CD14-positive monocyte (primary cell): Measurements from ENCODE around the gene GTF3C2. TPM values are rescaled to one million over a fixed set of nuclear protein-coding genes. Genes with fewer than 3 reads are reported as not detected.

Source experiments
- DNase-seq, 3 donors: peaks; one replicate each; pipeline ENCODE4 v3.0.0-alpha.2; 2011 to 2022
- H2AFZ ChIP-seq: 2 replicates; pipeline ENCODE4 v1.6.0; 2012; ENCODE audit warnings: mild to moderate bottlenecking, low read depth, low read length, inconsistent platforms; ENCODE audit not compliant: insufficient read depth, poor library complexity, severe bottlenecking
- H3K27ac ChIP-seq, 2 donors: 1 replicate in 1 of 2; 2 replicates in 1 of 2; pipeline ENCODE4 v1.5.1; 2012 to 2013; ENCODE audit warnings: low read length in 2 of 2, control low read depth in 1 of 2, inconsistent platforms in 1 of 2, low read depth in 1 of 2, mild to moderate bottlenecking in 1 of 2
- H3K27me3 ChIP-seq, 2 donors: one replicate each; pipeline versions ENCODE4 v1.6.0 to v1.6.1; 2011 to 2013; ENCODE audit warnings: low read length in 2 of 2; ENCODE audit not compliant: control insufficient read depth in 2 of 2, insufficient read depth in 2 of 2
- H3K36me3 ChIP-seq, 2 donors: replicated peaks in 1 of 2; 1 replicate in 1 of 2; 2 replicates in 1 of 2; pipeline versions ENCODE4 v1.5.1 to v1.6.1; 2012 to 2013; ENCODE audit warnings: low read length in 2 of 2, control low read depth in 1 of 2, inconsistent platforms in 1 of 2, mild to moderate bottlenecking in 1 of 2; ENCODE audit not compliant: insufficient read depth in 2 of 2, control insufficient read depth in 1 of 2
- H3K4me1 ChIP-seq, 2 donors: 1 replicate in 1 of 2; 2 replicates in 1 of 2; pipeline versions ENCODE4 v1.5.1 to v1.6.1; 2012 to 2013; ENCODE audit warnings: low read length in 2 of 2, control low read depth in 1 of 2, inconsistent platforms in 1 of 2, mild to moderate bottlenecking in 1 of 2, moderate library complexity in 1 of 2; ENCODE audit not compliant: insufficient read depth in 2 of 2, control insufficient read depth in 1 of 2
- H3K4me2 ChIP-seq: replicated peaks from 2 replicates; pipeline ENCODE3; 2012; ENCODE audit warnings: low read length, moderate library complexity, mild to moderate bottlenecking; ENCODE audit not compliant: poor library complexity, severe bottlenecking; ENCODE audit errors: extremely low read depth
- H3K4me3 ChIP-seq, 3 experiments: fragments of 200-600 bp in 1 of 3; sonication (generic) in 1 of 3; replicated peaks in 1 of 3; 1 replicate in 2 of 3; 2 replicates in 1 of 3; pipeline ENCODE4 v1.5.1; 2011 to 2013; ENCODE audit warnings: low read length in 3 of 3, mild to moderate bottlenecking in 3 of 3, control low read depth in 2 of 3, low read depth in 2 of 3, inconsistent platforms in 1 of 3, moderate library complexity in 1 of 3
- H3K79me2 ChIP-seq: 2 replicates; pipeline ENCODE4 v1.6.0; 2012; ENCODE audit warnings: mild to moderate bottlenecking, control low read depth, inconsistent platforms, low read length, moderate library complexity; ENCODE audit not compliant: insufficient read depth
- H3K9ac ChIP-seq: 2 replicates; pipeline ENCODE4 v1.6.0; 2017; ENCODE audit warnings: low read length, mild to moderate bottlenecking; ENCODE audit not compliant: insufficient read depth, poor library complexity, severe bottlenecking
- H3K9me3 ChIP-seq, 2 donors: replicated peaks in 1 of 2; 1 replicate in 1 of 2; 2 replicates in 1 of 2; pipeline versions ENCODE4 v1.5.1 to v1.6.1; 2012 to 2013; ENCODE audit warnings: low read length in 2 of 2, control low read depth in 1 of 2; ENCODE audit not compliant: control insufficient read depth in 1 of 2, insufficient read depth in 1 of 2
- H4K20me1 ChIP-seq: 2 replicates; pipeline ENCODE4 v1.6.0; 2012; ENCODE audit warnings: mild to moderate bottlenecking, low read length, control low read depth, moderate library complexity; ENCODE audit not compliant: insufficient read depth
- H3K27ac Mint-ChIP-seq, 7 donors: one replicate each; pipeline ENCODE4 v1.8.0; 2020; ENCODE audit warnings: mild to moderate bottlenecking in 7 of 7, mixed read lengths in 7 of 7, moderate library complexity in 6 of 7, inconsistent platforms in 2 of 7
- H3K27me3 Mint-ChIP-seq, 3 donors: one replicate each; pipeline ENCODE4 v1.8.0; 2021 to 2022; ENCODE audit warnings: low read depth in 3 of 3, mild to moderate bottlenecking in 3 of 3, mixed read lengths in 3 of 3, moderate library complexity in 3 of 3, inconsistent platforms in 1 of 3
- H3K36me3 Mint-ChIP-seq, 2 donors: one replicate each; pipeline ENCODE4 v1.8.0; 2020; ENCODE audit warnings: mixed read lengths in 2 of 2, inconsistent platforms in 1 of 2, mild to moderate bottlenecking in 1 of 2
- H3K4me1 Mint-ChIP-seq: one replicate; pipeline ENCODE4 v1.8.0; 2020; ENCODE audit warnings: mild to moderate bottlenecking, mixed read lengths
- H3K4me3 Mint-ChIP-seq, 2 donors: one replicate each; pipeline ENCODE4 v1.8.0; 2020; ENCODE audit warnings: mild to moderate bottlenecking in 2 of 2, mixed read lengths in 2 of 2, moderate library complexity in 1 of 2
- H3K9me3 Mint-ChIP-seq, 7 donors: one replicate each; pipeline ENCODE4 v1.8.0; 2020 to 2022; ENCODE audit warnings: mixed read lengths in 7 of 7, mild to moderate bottlenecking in 6 of 7, moderate library complexity in 6 of 7, inconsistent platforms in 2 of 7
- CTCF ChIP-seq: fragments of 200-600 bp; IDR thresholded peaks from one replicate; pipeline ENCODE4 v1.8.0; 2022; ENCODE audit warnings: antibody characterized with exemption, mild to moderate bottlenecking
- WGBS: methylation state at CpG from one replicate; pipeline ENCODE4 v1.1.5; 2013; ENCODE audit warnings: missing lambda C conversion rate; ENCODE audit not compliant: insufficient coverage; 5-methylcytosine and 5-hydroxymethylcytosine counted together
- intact Hi-C, 2 donors: fragments of 100-400 bp; cut with micrococcal nuclease; formaldehyde crosslinking; loops; one replicate each; pipeline versions ENCODE4 v1.15.0 to v1.15.1; 2023
- polyA plus RNA-seq, 3 donors: library from polyadenylated mRNA; depleted of rRNA in 1 of 3; unstranded in 2 of 3; stranded (reverse) in 1 of 3; fragments of 300-500 nt in 2 of 3; fragments of >200 nt in 1 of 3; fragmentation: Illumina TruSeq in 2 of 3; gene quantifications; 1 replicate in 2 of 3; 2 replicates in 1 of 3; pipeline ENCODE4 v1.2.3, GENCODE V29; 2012 to 2021

The GTF3C2 gene
- polyA plus RNA-seq, 3 donors, result 34.4 to 70.8 (median 41.7) TPM

GRCh38 chr2:27314709-27315108 is 41.9 kb downstream of the GTF3C2 start:
- DNase-seq, result no peak
- Mint-ChIP-seq H3K9me3 (no peaks in the 10 kb centered on the region), H3K27ac (no peak overlapping the region), H3K4me3 (no peak overlapping the region), H3K27me3 (peaks cover 0 to 4% (median 1%) of the 10 kb centered on the region in 3 donors), H3K4me1 (peaks cover 3% of the 10 kb centered on the region), H3K36me3 (peaks cover 33 to 52% of the 10 kb centered on the region in 2 donors)
- Histone ChIP-seq H3K4me3 (no peak overlapping the region), H3K27me3 (no peaks in the 10 kb centered on the region), H3K4me2 (no peak overlapping the region), H3K27ac (no peak overlapping the region), H3K9me3 (no peaks in the 10 kb centered on the region), H4K20me1 (peaks cover 12% of the 10 kb centered on the region), H3K36me3 (peaks cover 17 to 38% of the 10 kb centered on the region in 2 donors), H3K4me1 (no peaks in the 10 kb centered on the region), H2AFZ (no peak overlapping the region), H3K79me2 (no peaks in the 10 kb centered on the region), H3K9ac (no peak overlapping the region)
- intact Hi-C loops, result no loop called here
- WGBS, result 100% methylated on average over 1 of the region's 9 CpGs
- no peak for TF ChIP-seq CTCF

GRCh38 chr2:27313882-27314645 is 42.5 kb downstream of the GTF3C2 start:
- Histone ChIP-seq H3K36me3 (peaks cover 21 to 44% of the 10 kb centered on the region in 2 donors), H3K4me3 (no peak overlapping the region), H3K79me2 (no peaks in the 10 kb centered on the region), H3K27ac (no peak overlapping the region), H4K20me1 (peaks cover 12% of the 10 kb centered on the region), H3K9ac (no peak overlapping the region), H2AFZ (no peak overlapping the region), H3K27me3 (no peaks in the 10 kb centered on the region), H3K9me3 (no peaks in the 10 kb centered on the region), H3K4me2 (no peak overlapping the region), H3K4me1 (no peaks in the 10 kb centered on the region)
- WGBS, result 100% methylated on average over 2 of the region's 8 CpGs
- Mint-ChIP-seq H3K4me1 (peaks cover 3% of the 10 kb centered on the region), H3K9me3 (no peaks in the 10 kb centered on the region), H3K27me3 (peaks cover 0 to 4% (median 1%) of the 10 kb centered on the region in 3 donors), H3K27ac (no peak overlapping the region), H3K36me3 (peaks cover 38 to 59% of the 10 kb centered on the region in 2 donors), H3K4me3 (no peak overlapping the region)
- TF ChIP-seq CTCF, result no peak
- intact Hi-C loops, result no loop called here
- DNase-seq, result no peak
